Prostate gland (tissue), 2 donors: Measurements from ENCODE around the gene KCNJ5. TPM values are rescaled to one million over a fixed set of nuclear protein-coding genes. Genes with fewer than 3 reads are reported as not detected.

Source experiments
- DNase-seq: peaks from one replicate; pipeline ENCODE4 v3.0.0-alpha.2; 2019; ENCODE audit warnings: low spot score
- H3K27ac ChIP-seq, 2 donors: fragments of 200-600 bp; sonication (generic); 2 replicates each; pipeline ENCODE4 v1.5.1; 2017 to 2019
- H3K27me3 ChIP-seq: fragments of 200-600 bp; sonication (generic); replicated peaks from 2 replicates; pipeline ENCODE4 v1.5.1; 2019; ENCODE audit not compliant: insufficient read depth
- H3K36me3 ChIP-seq, 2 donors: fragments of 200-600 bp; sonication (generic); 1 replicate in 1 of 2; 2 replicates in 1 of 2; pipeline versions ENCODE4 v1.5.1 to v1.8.1; 2017 to 2019
- H3K4me1 ChIP-seq: fragments of 200-600 bp; sonication (generic); replicated peaks from 2 replicates; pipeline ENCODE4 v1.5.1; 2019
- H3K4me3 ChIP-seq, 2 donors: fragments of 200-600 bp; sonication (generic); 2 replicates each; pipeline ENCODE4 v1.5.1; 2017 to 2019
- H3K9me3 ChIP-seq: fragments of 200-600 bp; sonication (generic); 2 replicates; pipeline ENCODE4 v1.5.1; 2017
- CTCF ChIP-seq, 4 experiments: fragments of 200-600 bp in 2 of 4; fragments of 450-650 bp in 2 of 4; sonication (generic) in 2 of 4; IDR thresholded peaks; 1 replicate in 3 of 4; 2 replicates in 1 of 4; pipeline ENCODE4 v1.5.1; 2016 to 2019; ENCODE audit warnings: antibody characterized with exemption in 4 of 4, mild to moderate bottlenecking in 2 of 4, moderate library complexity in 2 of 4
- POLR2A ChIP-seq: fragments of 450-650 bp; IDR thresholded peaks from one replicate; pipeline ENCODE4 v1.6.1; 2016; ENCODE audit warnings: antibody characterized with exemption, mild to moderate bottlenecking
- POLR2AphosphoS5 ChIP-seq: sonication (generic); formaldehyde crosslinking; IDR thresholded peaks from one replicate; pipeline ENCODE4 v1.6.1; 2017; ENCODE audit warnings: antibody characterized with exemption
- WGBS: methylation state at CpG from one replicate; pipeline ENCODE4 v1.1.5; 2018; 5-methylcytosine and 5-hydroxymethylcytosine counted together
- intact Hi-C: fragments of 100-400 bp; cut with DNase I; formaldehyde crosslinking; loops from one replicate; pipeline ENCODE4 v1.14.2; 2022
- total RNA-seq, 2 donors: library from RNA; depleted of rRNA; stranded (reverse); fragments of >200 nt; gene quantifications; one replicate each; pipeline ENCODE4 v1.1.0, GENCODE V29; 2016

KCNJ5 gene
- total RNA-seq, 2 donors from 2014 or later: 3.9 to 4.7 TPM

DNA sequence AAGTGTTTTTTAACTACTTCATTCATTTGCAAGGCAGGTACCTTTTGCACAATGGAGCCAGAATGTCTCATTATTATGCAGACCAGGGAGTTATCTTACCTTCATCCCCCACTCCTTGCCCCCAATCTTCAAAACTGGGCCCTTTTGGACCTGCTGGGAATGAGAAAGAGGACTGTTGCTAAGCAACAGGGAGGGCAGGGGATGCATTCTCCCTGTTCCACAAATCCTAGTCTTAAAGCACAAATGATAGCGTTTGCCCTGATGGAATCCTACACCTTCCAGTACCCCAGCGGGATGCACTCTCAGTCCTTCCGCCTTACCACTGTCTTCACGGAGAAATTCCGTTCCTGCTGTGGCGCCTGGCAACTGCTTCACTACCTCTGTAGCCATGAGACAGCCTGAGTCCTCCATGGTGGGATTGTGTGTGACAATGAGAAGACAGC is 20.0 kb upstream of the KCNJ5 start:
- no peaks in the 10 kb centered on the region for H3K27me3 ChIP-seq
- no peak for DNase-seq
- 72% methylated on average over 6 of the region's 6 CpGs for WGBS
- H3K9me3 ChIP-seq: no peaks in the 10 kb centered on the region
- no peaks in the 10 kb centered on the region for H3K4me1 ChIP-seq
- H3K4me3 ChIP-seq: no peak overlapping the region
- TF ChIP-seq CTCF (IDR thresholded peaks at IDR 0.05) (no peak), POLR2AphosphoS5 (no peak), POLR2A (no peak)
- intact Hi-C loops: no loop called here
- H3K27ac ChIP-seq: no peak overlapping the region
- H3K36me3 ChIP-seq: no peaks in the 10 kb centered on the region

- WGBS: 82% methylated on average over 6 of the region's 6 CpGs
- Histone ChIP-seq H3K9me3 (no peaks in the 10 kb centered on the region), H3K36me3 (no peaks in the 10 kb centered on the region), H3K27ac (no peak overlapping the region), H3K27me3 (no peaks in the 10 kb centered on the region), H3K4me1 (no peaks in the 10 kb centered on the region), H3K4me3 (no peak overlapping the region)
- TF ChIP-seq POLR2A (no peak), POLR2AphosphoS5 (no peak), CTCF (IDR thresholded peaks at IDR 0.05) (no peak)
- intact Hi-C loops: no loop called here
- no peak for DNase-seq
Measured at GRCh38 chr11:128872094-128872493, 19.1 kb upstream of the KCNJ5 start.

GRCh38 chr11:128872594-128872993 is 18.6 kb upstream of the KCNJ5 start:
- no peak for DNase-seq
- Histone ChIP-seq H3K36me3 (no peaks in the 10 kb centered on the region), H3K27me3 (no peaks in the 10 kb centered on the region), H3K27ac (no peak overlapping the region), H3K9me3 (no peaks in the 10 kb centered on the region), H3K4me1 (no peaks in the 10 kb centered on the region), H3K4me3 (no peak overlapping the region)
- TF ChIP-seq POLR2AphosphoS5 (no peak), CTCF (IDR thresholded peaks at IDR 0.05) (no peak), POLR2A (no peak)
- WGBS: 77% methylated on average over 3 of the region's 3 CpGs
- intact Hi-C loops: no loop called here

- DNase-seq: no peak
- Histone ChIP-seq H3K27me3 (no peaks in the 10 kb centered on the region), H3K36me3 (no peaks in the 10 kb centered on the region), H3K27ac (no peak overlapping the region), H3K4me1 (no peaks in the 10 kb centered on the region), H3K9me3 (no peaks in the 10 kb centered on the region), H3K4me3 (no peak overlapping the region)
- intact Hi-C loops: no loop called here
- 89% methylated on average over 3 of the region's 3 CpGs for WGBS
- TF ChIP-seq POLR2A (no peak), CTCF (IDR thresholded peaks at IDR 0.05) (no peak), POLR2AphosphoS5 (no peak)
Measured at GRCh38 chr11:128874427-128874826, 16.7 kb upstream of the KCNJ5 start.

GRCh38 chr11:128876133-128876650 is 15.0 kb upstream of the KCNJ5 start:
- DNase-seq: no peak
- intact Hi-C loops: no loop called here
- H3K27ac ChIP-seq: no peak overlapping the region
- H3K36me3 ChIP-seq: no peaks in the 10 kb centered on the region
- H3K9me3 ChIP-seq: no peaks in the 10 kb centered on the region
- H3K27me3 ChIP-seq: no peaks in the 10 kb centered on the region
- peaks cover 3% of the 10 kb centered on the region for H3K4me1 ChIP-seq
- TF ChIP-seq POLR2AphosphoS5 (no peak), CTCF (IDR thresholded peaks at IDR 0.05) (no peak), POLR2A (no peak)
- 91% methylated on average over 22 of the region's 22 CpGs for WGBS
- H3K4me3 ChIP-seq: no peak overlapping the region
